Stimulated activated CD8-positive, alpha-beta memory T cell treated with anti-CD3 and anti-CD28 coated beads, Interleukin-12 subunit alpha, Interleukin-12 subunit beta, amount 100 ng/mL, for 4 hours (primary cell): ENCODE measurements around the gene MYH11.
"Not testable (repeated sequence)": the region's sequence is repeated elsewhere in the genome, so short reads cannot be mapped to it uniquely, and the experiment has no call there.

Experiments
- DNase-seq: peaks from one replicate; pipeline ENCODE4 v3.0.0-alpha.2; 2020; ENCODE audit warnings: low read depth

Gene MYH11

GRCh38 chr16:15809297-15809696 lies 47.5 kb downstream of the MYH11 start:
- not testable (repeated sequence) for DNase-seq

GRCh38 chr16:15808071-15808470 lies 48.8 kb downstream of the MYH11 start:
- DNase-seq = no peak

- no peak for DNase-seq
Observed at GRCh38 chr16:15807603-15808009, 49.2 kb downstream of the MYH11 start.

GRCh38 chr16:15803618-15804017 lies 53.2 kb downstream of the MYH11 start:
- DNase-seq = no peak

GRCh38 chr16:15799851-15800495 lies 56.9 kb downstream of the MYH11 start:
- DNase-seq = no peak

- DNase-seq = no peak
Observed at GRCh38 chr16:15798671-15799070, 58.2 kb downstream of the MYH11 start.

GRCh38 chr16:15796885-15797284 lies 59.9 kb downstream of the MYH11 start:
- DNase-seq = no peak

- DNase-seq = no peak
Observed at GRCh38 chr16:15795615-15796014, 61.2 kb downstream of the MYH11 start.

- no peak for DNase-seq
Observed at GRCh38 chr16:15792563-15792971, 64.3 kb downstream of the MYH11 start.

- no peak for DNase-seq
Observed at GRCh38 chr16:15790458-15790857, 66.4 kb downstream of the MYH11 start.

- not testable (repeated sequence) for DNase-seq
Observed at GRCh38 chr16:15789816-15790215, 67.0 kb downstream of the MYH11 start.

- DNase-seq = no peak
Observed at GRCh38 chr16:15788846-15789239, 68.0 kb downstream of the MYH11 start.

- DNase-seq = no peak
Observed at GRCh38 chr16:15786501-15786900, 70.3 kb downstream of the MYH11 start.

- DNase-seq = no peak
Observed at GRCh38 chr16:15785386-15786059, 71.3 kb downstream of the MYH11 start.

GRCh38 chr16:15783985-15784384 lies 72.8 kb downstream of the MYH11 start:
- DNase-seq = no peak

GRCh38 chr16:15782573-15783365 lies 74.1 kb downstream of the MYH11 start:
- DNase-seq = no peak

- DNase-seq = no peak
Observed at GRCh38 chr16:15781650-15782049, 75.2 kb downstream of the MYH11 start.

GRCh38 chr16:15780805-15781204 lies 76.0 kb downstream of the MYH11 start:
- DNase-seq = no peak

GRCh38 chr16:15779664-15780351 lies 77.0 kb downstream of the MYH11 start:
- no peak for DNase-seq

- DNase-seq = no peak
Observed at GRCh38 chr16:15778999-15779614, 77.7 kb downstream of the MYH11 start.

- no peak for DNase-seq
Observed at GRCh38 chr16:15778204-15778743, 78.6 kb downstream of the MYH11 start.
